HG02571 (cell line): ENCODE data around the gene EPAS1.

Experiments
- ATAC-seq: cut with Tn5 transposase; IDR thresholded peaks from one replicate; pipeline ENCODE4 v1.9.1; 2021; ENCODE audit warnings: mild to moderate bottlenecking, moderate library complexity; ENCODE audit not compliant: unreplicated experiment

EPAS1 gene

GRCh38 chr2:46361920-46362666, 64.9 kb downstream of the EPAS1 start:
- no peak for ATAC-seq

GRCh38 chr2:46362667-46363012, 65.4 kb downstream of the EPAS1 start:
- no peak for ATAC-seq

GRCh38 chr2:46363535-46364170, 66.4 kb downstream of the EPAS1 start:
- no peak for ATAC-seq

GRCh38 chr2:46364797-46365457, 67.7 kb downstream of the EPAS1 start:
- no peak for ATAC-seq

DNA sequence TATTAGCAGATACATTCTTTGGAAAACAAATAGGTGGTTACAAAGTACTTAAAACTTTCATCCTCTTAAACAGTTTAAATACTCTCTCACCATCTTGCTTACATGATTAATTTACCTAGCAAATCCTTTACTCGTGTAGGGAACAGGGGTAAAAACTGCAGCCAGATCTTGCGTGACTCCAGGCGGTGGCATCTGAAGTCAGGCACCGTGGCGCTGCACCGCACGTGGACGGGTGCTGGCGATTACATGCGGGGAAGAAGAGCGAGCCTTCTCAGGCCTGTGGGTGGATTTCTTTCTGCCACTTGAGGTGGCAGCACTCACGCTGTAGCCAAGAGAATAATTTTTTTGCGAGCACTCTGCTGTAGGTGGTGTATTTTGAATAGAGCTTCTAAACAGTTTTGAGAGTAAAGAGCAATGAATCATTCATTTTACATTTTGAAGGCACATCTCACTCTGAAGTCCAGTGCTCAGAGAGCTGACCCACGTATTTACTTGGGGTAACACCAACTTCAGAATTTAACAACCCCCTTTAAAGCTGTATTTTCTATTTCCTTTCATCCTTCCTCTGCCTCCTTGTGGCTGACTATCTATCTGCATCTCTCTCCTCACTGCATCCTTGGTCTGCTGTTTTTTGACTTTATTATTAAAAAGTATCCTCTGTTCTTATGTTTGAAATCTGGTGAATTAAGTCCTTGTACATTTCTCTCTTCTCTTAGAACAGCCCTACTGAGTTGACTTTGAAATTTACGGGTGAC, 68.9 kb downstream of the EPAS1 start:
- no peak for ATAC-seq

GRCh38 chr2:46366668-46367052, 69.5 kb downstream of the EPAS1 start:
- no peak for ATAC-seq

- no peak for ATAC-seq
These were observed 70.1 kb downstream of the EPAS1 start for GRCh38 chr2:46367286-46367685.

- no peak for ATAC-seq
These were observed 71.2 kb downstream of the EPAS1 start for GRCh38 chr2:46368401-46368800.

DNA sequence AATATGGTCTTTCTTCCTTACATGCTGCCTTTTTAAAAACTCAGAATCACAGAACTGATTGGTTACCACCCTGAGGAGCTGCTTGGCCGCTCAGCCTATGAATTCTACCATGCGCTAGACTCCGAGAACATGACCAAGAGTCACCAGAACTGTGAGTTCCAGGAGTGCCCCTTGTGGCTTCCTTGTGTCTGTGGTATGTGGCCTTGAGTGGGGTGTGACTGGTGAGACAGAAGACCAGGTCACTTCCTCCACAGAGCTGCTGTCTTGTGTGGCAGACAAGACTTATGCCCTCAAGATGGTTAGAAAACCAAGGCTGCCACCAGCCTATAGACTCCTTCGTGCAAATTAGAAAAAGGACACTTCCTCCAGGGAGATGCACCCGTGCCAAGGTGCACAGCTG, 72.6 kb downstream of the EPAS1 start:
- no peak for ATAC-seq

- ATAC-seq, result no peak
These were observed 74.6 kb downstream of the EPAS1 start for GRCh38 chr2:46371854-46372253.

- ATAC-seq, result no peak
These were observed 75.3 kb downstream of the EPAS1 start for GRCh38 chr2:46372475-46372874.

DNA sequence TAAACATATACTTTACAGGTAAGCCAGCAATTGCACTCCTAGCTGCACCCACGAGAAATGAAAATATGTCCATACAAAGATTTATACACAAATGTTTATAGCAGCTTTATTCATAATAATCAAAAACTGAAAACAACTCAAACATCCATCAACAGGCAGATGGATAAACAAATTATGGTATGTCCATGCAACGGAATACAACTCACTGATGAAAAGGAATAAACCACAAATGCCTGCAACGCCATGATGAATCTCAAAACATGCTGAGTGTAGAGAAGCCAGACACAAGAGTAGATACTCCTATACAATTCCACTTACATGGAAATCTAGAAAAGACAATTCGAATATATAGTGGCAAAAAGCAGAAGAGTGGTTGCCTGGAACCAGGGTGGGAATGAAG, 76.0 kb downstream of the EPAS1 start:
- no peak for ATAC-seq

DNA sequence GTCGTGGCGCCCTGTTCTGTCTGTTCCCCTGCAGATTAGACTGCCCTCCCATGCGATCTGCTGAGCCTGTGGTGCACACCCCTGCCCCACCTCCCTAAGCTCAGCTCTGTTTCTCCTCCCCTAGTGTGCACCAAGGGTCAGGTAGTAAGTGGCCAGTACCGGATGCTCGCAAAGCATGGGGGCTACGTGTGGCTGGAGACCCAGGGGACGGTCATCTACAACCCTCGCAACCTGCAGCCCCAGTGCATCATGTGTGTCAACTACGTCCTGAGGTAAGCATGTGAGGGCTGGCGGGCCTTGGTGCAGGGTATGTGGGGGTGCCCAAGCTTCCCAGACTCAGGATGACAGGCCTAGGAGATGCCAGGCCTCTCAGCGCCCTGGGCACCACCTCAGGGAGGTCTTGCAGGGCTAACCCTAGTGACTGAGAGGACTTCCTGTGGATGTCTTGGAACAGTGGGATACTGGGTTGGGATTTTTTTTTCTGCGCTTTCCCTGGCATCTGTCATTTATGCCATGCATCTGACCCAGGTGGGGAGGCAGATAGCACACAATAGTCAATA, 78.4 kb downstream of the EPAS1 start:
- no peak for ATAC-seq

GRCh38 chr2:46376586-46376985, 79.4 kb downstream of the EPAS1 start:
- no peak for ATAC-seq

GRCh38 chr2:46377101-46377581, 79.9 kb downstream of the EPAS1 start:
- ATAC-seq, result no peak

- no peak for ATAC-seq
These were observed 80.7 kb downstream of the EPAS1 start for GRCh38 chr2:46377666-46378560.

GRCh38 chr2:46378616-46379015, 81.4 kb downstream of the EPAS1 start:
- no peak for ATAC-seq

- ATAC-seq, result no peak
These were observed 82.2 kb downstream of the EPAS1 start for GRCh38 chr2:46379213-46380037.
